Measurements from ENCODE around the gene LRCH4.
A peak's percentile ranks its signal among the peaks of the same experiment; 100 is the strongest.

The LRCH4 gene

GRCh38 chr7:100595188-100595587, 9.3 kb upstream of the LRCH4 start:
- no peak for TF ChIP-seq CTCF (IDR thresholded peaks at IDR 0.05)
- no peak overlapping the region for H3K27ac ChIP-seq

DNA sequence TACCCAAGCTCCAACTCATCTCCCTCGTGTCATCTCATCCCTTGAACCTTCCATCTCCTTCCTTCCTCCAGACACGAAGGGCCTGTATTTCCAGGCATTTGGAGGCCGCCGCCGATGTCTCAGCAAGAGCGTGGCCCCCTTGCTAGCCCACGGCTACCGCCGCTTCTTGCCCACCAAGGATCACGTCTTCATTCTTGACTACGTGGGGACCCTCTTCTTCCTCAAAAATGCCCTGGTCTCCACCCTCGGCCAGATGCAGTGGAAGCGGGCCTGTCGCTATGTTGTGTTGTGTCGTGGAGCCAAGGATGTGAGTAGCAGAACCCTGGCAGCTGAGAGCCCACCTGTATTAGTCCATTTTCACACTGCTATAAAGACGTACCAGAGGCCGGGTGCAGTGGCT, 5.7 kb upstream of the LRCH4 start:
- Histone ChIP-seq H3K27me3 (peaks cover 30% of the 10 kb centered on the region), H3K36me3 (no peaks in the 10 kb centered on the region), H3K9me3 (no peaks in the 10 kb centered on the region), H3K4me3 (ENCODE audit: low read depth in 1 of 2, low read length in 1 of 2) (no peak overlapping the region), H3K27ac (no peak overlapping the region), H3K4me1 (ENCODE audit: control insufficient read depth in 1 of 2, insufficient read depth in 1 of 2, low read depth in 1 of 2, low read length in 1 of 2) (peaks cover 9 to 10% of the 10 kb centered on the region in 2 experiments)
- no peak for TF ChIP-seq CTCF (IDR thresholded peaks at IDR 0.05)

More at GRCh38 chr7:100595188-100595587, 9.3 kb upstream of the LRCH4 start:
- Histone ChIP-seq H3K9me3 (no peaks in the 10 kb centered on the region), H3K27me3 (peaks cover 17% of the 10 kb centered on the region), H3K4me3 (ENCODE audit: low read depth in 1 of 2, low read length in 1 of 2) (no peak overlapping the region), H3K36me3 (no peaks in the 10 kb centered on the region), H3K4me1 (ENCODE audit: control insufficient read depth in 1 of 2, insufficient read depth in 1 of 2, low read depth in 1 of 2, low read length in 1 of 2) (no peaks in the 10 kb centered on the region)

- TF ChIP-seq CTCF (IDR thresholded peaks at IDR 0.05) = no peak
- no peaks in the 10 kb centered on the region for H3K36me3 ChIP-seq
- no peak overlapping the region for H3K4me3 ChIP-seq (ENCODE audit: low read depth in 1 of 2, low read length in 1 of 2)
- no peaks in the 10 kb centered on the region for H3K9me3 ChIP-seq
- H3K27ac ChIP-seq = no peak overlapping the region
- peaks cover 10 to 14% of the 10 kb centered on the region in 2 experiments for H3K4me1 ChIP-seq (ENCODE audit: control insufficient read depth in 1 of 2, insufficient read depth in 1 of 2, low read depth in 1 of 2, low read length in 1 of 2)
- peaks cover 30% of the 10 kb centered on the region for H3K27me3 ChIP-seq
Measured at GRCh38 chr7:100590077-100590737, 4.3 kb upstream of the LRCH4 start.

DNA sequence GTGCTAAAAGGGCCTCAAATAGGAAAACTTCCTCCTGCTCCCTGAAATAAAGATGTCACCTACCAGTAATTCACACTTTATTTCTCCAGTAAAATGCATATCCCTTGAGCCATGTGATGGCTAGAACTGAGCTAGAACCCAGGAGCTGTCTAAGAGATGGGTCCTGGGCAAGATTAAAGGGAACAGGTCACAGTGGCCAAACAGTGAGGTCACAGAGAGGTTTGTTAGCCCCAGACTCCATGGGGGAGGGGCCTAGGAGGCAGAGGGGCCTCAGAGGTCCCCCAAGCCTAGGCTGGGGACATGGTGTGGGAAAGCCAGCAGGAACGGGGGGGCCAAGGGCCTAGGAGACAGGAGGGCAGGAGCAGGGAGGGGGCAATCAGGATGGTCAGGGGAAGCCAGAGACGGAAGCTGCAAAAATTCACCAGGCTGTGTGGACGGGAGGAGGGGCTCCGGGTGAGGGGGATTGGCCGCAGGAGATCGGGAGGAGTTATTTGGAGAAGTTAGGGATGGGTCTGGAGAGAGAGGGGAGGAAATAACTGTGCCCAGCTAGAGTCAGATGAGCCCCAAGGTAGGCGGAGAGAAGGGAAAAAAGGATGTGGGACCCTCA, 3.5 kb upstream of the LRCH4 start:
- no peak overlapping the region for H3K4me3 ChIP-seq (ENCODE audit: low read depth in 1 of 2, low read length in 1 of 2)
- H3K36me3 ChIP-seq = no peaks in the 10 kb centered on the region
- H3K27ac ChIP-seq = no peak overlapping the region
- H3K9me3 ChIP-seq = no peaks in the 10 kb centered on the region
- H3K27me3 ChIP-seq = peaks cover 30% of the 10 kb centered on the region
- H3K4me1 ChIP-seq (ENCODE audit: control insufficient read depth in 1 of 2, insufficient read depth in 1 of 2, low read depth in 1 of 2, low read length in 1 of 2) = peaks cover 10 to 22% of the 10 kb centered on the region in 2 experiments
- no peak for TF ChIP-seq CTCF (IDR thresholded peaks at IDR 0.05)

- TF ChIP-seq CTCF (IDR thresholded peaks at IDR 0.05) = peak; percentile 28
- no peak overlapping the region for H3K4me3 ChIP-seq (ENCODE audit: low read depth in 1 of 2, low read length in 1 of 2)
- no peaks in the 10 kb centered on the region for H3K9me3 ChIP-seq
- H3K36me3 ChIP-seq = no peaks in the 10 kb centered on the region
- peaks cover 14 to 29% of the 10 kb centered on the region in 2 experiments for H3K4me1 ChIP-seq (ENCODE audit: control insufficient read depth in 1 of 2, insufficient read depth in 1 of 2, low read depth in 1 of 2, low read length in 1 of 2)
- H3K27ac ChIP-seq = no peak overlapping the region
- H3K27me3 ChIP-seq = peaks cover 30% of the 10 kb centered on the region
Measured at GRCh38 chr7:100588438-100588837, 2.5 kb upstream of the LRCH4 start.

All from neutrophil (primary cell).